Measurements from ENCODE around the gene SLC29A1. TPM values are rescaled to one million over a fixed set of nuclear protein-coding genes. Genes with fewer than 3 reads are reported as not detected.

The SLC29A1 gene
- total RNA-seq, 3 donors from 2014 or later, result 106 to 140 (median 110) TPM

DNA sequence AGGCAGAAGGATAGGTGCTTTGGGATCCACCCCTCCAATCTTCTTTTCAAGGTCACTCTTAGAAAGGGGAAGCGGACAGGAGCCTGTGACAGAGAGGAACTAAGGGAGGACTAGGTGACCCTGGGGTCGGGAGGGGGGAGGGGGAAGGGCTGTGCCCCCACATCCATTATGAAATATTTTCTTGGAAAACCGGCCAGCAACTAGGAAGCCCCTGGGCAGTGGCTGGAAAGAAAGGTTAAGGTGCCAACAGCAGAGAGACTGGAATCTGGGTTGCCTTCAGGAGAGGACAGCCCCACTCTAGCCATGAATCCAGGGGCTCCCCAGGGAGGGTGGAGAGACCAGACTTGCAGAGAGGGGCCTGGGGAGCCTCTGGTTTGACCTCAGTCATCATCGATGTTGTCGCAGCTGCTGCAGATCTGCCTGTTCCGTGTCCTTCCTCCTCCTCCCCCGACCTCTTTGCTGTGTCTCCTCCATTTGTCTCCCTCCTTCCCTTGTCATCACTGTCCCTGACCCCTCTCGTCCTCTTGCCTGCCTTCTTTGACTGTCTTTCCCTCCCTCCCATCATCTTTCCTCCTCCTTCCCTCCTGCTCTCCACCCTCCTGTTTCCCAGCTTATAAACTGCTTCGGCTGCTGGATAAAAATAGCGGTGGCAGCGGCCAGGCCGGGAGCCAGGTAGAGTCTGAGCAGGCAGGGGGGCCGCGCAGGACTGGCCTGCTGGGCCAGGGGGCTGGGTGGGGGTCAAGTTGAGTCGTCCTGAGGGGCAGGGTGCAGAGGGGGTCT is 3.2 kb downstream of the SLC29A1 start:
- no peaks in the 10 kb centered on the region for H3K27me3 ChIP-seq
- TF ChIP-seq, protein P1, sequence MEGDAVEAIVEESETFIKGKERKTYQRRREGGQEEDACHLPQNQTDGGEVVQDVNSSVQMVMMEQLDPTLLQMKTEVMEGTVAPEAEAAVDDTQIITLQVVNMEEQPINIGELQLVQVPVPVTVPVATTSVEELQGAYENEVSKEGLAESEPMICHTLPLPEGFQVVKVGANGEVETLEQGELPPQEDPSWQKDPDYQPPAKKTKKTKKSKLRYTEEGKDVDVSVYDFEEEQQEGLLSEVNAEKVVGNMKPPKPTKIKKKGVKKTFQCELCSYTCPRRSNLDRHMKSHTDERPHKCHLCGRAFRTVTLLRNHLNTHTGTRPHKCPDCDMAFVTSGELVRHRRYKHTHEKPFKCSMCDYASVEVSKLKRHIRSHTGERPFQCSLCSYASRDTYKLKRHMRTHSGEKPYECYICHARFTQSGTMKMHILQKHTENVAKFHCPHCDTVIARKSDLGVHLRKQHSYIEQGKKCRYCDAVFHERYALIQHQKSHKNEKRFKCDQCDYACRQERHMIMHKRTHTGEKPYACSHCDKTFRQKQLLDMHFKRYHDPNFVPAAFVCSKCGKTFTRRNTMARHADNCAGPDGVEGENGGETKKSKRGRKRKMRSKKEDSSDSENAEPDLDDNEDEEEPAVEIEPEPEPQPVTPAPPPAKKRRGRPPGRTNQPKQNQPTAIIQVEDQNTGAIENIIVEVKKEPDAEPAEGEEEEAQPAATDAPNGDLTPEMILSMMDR (IDR thresholded peaks at IDR 0.05), result no peak
- TF ChIP-seq POLR2AphosphoS5 (IDR thresholded peaks at IDR 0.05), result no peak
- no peak for TF ChIP-seq POLR2A (IDR thresholded peaks at IDR 0.05)
- H3K4me1 ChIP-seq, result peaks cover 12 to 46% of the 10 kb centered on the region in 2 donors
- H3K9me3 ChIP-seq, result no peaks in the 10 kb centered on the region
- intact Hi-C loops (cut with DNase I; ENCODE audit: low total_unique reads), result no loop called here
- H3K36me3 ChIP-seq, result no peaks in the 10 kb centered on the region
- peak overlapping the region; percentile 7 to 43 (median 20) for H3K4me3 ChIP-seq
- no peak for DNase-seq (ENCODE audit: low spot score in 2 of 2)
- H3K27ac ChIP-seq, result peak overlapping the region; percentile 98 to 99

DNA sequence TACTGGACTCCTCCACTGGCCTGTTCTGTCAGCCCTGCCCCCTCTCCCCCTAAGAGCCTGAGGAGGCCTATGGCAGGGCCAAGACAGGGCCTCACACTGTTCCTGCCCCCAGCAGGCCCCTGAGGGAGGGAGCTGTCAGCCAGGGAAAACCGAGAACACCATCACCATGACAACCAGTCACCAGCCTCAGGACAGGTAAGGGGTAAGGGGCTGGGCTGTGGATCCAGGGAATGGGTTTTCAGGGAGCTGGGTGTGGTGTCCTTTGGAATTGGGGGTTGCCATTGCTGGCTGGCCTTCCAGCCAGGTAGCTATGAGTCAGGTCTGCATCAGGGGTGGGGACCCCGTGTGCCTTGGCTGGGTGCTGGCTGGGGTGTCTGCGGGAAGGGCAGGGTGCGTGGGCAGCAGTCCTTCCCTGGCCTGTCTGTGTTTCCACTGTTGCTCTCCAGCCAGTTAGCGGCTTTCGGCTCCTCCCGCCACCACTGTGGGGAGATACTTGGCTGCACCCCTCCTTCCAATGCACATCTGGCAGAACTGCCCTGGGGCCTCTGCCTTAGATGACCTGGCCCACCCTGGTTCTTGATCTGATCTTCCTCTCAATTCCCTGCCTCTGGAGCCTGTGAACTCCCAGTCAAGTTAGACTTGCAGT is 3.9 kb downstream of the SLC29A1 start:
- Histone ChIP-seq H3K27me3 (no peaks in the 10 kb centered on the region), H3K4me1 (peaks cover 8 to 39% of the 10 kb centered on the region in 2 donors), H3K27ac (peak overlapping the region; percentile 98 to 99), H3K36me3 (no peaks in the 10 kb centered on the region), H3K4me3 (peak overlapping the region; percentile 7 to 43 (median 20)), H3K9me3 (no peaks in the 10 kb centered on the region)
- intact Hi-C loops (cut with DNase I; ENCODE audit: low total_unique reads), result no loop called here
- no peak for DNase-seq (ENCODE audit: low spot score in 2 of 2)
- TF ChIP-seq POLR2A (IDR thresholded peaks at IDR 0.05) (no peak), POLR2AphosphoS5 (IDR thresholded peaks at IDR 0.05) (no peak)
- TF ChIP-seq, protein P1 (IDR thresholded peaks at IDR 0.05), result no peak

DNA sequence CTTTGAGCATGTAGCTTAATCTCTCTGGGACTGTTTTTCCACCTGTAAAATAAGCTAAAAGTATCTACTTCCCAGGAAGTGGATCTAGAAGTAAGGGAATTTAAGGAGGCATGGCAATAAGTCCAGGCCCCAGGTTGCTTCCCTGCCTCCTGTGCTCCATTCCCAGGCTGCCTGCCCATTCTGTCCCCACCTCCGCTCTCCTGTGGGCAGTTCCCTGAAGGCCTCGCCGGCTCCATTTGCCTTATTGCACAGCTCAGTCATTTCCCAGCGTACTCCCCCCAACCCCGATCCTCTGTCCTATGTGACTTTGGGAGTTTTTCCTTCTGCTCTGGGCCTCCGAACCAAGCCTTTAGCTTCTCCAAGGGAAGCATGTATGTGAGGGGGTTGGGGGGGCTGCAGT is 4.6 kb downstream of the SLC29A1 start:
- no peaks in the 10 kb centered on the region for H3K36me3 ChIP-seq
- H3K4me1 ChIP-seq, result peaks cover 11 to 32% of the 10 kb centered on the region in 2 donors
- H3K27ac ChIP-seq, result peak overlapping the region; percentile 98 to 99
- intact Hi-C loops (cut with DNase I; ENCODE audit: low total_unique reads), result no loop called here
- no peak for DNase-seq (ENCODE audit: low spot score in 2 of 2)
- H3K9me3 ChIP-seq, result no peaks in the 10 kb centered on the region
- TF ChIP-seq POLR2A (IDR thresholded peaks at IDR 0.05), result no peak
- TF ChIP-seq, protein P1 (IDR thresholded peaks at IDR 0.05), result no peak
- no peak for TF ChIP-seq POLR2AphosphoS5 (IDR thresholded peaks at IDR 0.05)
- H3K4me3 ChIP-seq, result peak overlapping the region in 1 of 3 donors; percentile 1
- no peaks in the 10 kb centered on the region for H3K27me3 ChIP-seq

DNA sequence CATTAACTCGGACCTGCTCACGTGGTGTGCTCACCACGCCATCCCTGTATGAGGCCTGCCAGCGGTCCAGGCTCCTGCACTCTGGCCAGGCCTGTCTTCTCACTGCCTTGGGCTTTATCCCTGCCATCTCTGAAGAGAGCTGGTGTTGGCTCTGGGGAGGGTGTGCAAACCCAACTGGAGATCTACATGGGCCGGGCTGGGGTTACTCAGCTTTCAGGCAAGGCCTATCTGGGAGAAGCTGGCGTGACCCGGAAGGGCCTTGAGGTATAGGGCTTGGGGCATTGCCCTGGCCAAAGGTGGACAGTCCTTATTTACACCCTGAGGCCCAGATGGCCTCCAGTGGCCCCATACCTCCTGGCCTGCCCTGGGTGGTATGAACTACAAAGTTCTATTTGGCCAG is 5.0 kb downstream of the SLC29A1 start:
- intact Hi-C loops (cut with DNase I; ENCODE audit: low total_unique reads), result no loop called here

More for the DNA sequence above, 5.0 kb downstream of the SLC29A1 start:
- Histone ChIP-seq H3K9me3 (no peaks in the 10 kb centered on the region), H3K4me1 (peaks cover 12 to 34% of the 10 kb centered on the region in 2 donors), H3K27ac (peak overlapping the region; percentile 98 to 99), H3K27me3 (no peaks in the 10 kb centered on the region), H3K36me3 (no peaks in the 10 kb centered on the region), H3K4me3 (no peak overlapping the region)
- no peak for DNase-seq (ENCODE audit: low spot score in 2 of 2)
- TF ChIP-seq POLR2AphosphoS5 (IDR thresholded peaks at IDR 0.05), result no peak
- TF ChIP-seq POLR2A (IDR thresholded peaks at IDR 0.05), result no peak
- TF ChIP-seq, protein P1 (IDR thresholded peaks at IDR 0.05), result no peak

Measured in breast epithelium (tissue), 4 donors.